Lower lobe of right lung (tissue), 2 donors: ENCODE data around the gene CGB5. TPM values are rescaled to one million over a fixed set of nuclear protein-coding genes. Genes with fewer than 3 reads are reported as not detected.
A peak's percentile ranks its signal among the peaks of the same experiment; 100 is the strongest.
"Not testable (repeated sequence)": the region's sequence is repeated elsewhere in the genome, so short reads cannot be mapped to it uniquely, and the experiment has no call there.

Experiments used
- ATAC-seq, 2 donors: fragments of 200-7000 bp; cut with Tn5 transposase; one replicate each; pipeline ENCODE4 v1.9.1; 2020 to 2022; ENCODE audit warnings: mild to moderate bottlenecking in 2 of 2, moderate library complexity in 2 of 2
- DNase-seq: peaks from one replicate; pipeline ENCODE4 v3.0.0-alpha.2; 2020
- H3K27ac ChIP-seq: fragments of 200-600 bp; one replicate; pipeline ENCODE4 v1.8.0; 2022
- H3K27me3 ChIP-seq: fragments of 200-600 bp; one replicate; pipeline ENCODE4 v1.8.0; 2022; ENCODE audit warnings: low read depth
- H3K36me3 ChIP-seq: fragments of 200-600 bp; one replicate; pipeline ENCODE4 v1.8.0; 2022; ENCODE audit warnings: mild to moderate bottlenecking
- H3K4me1 ChIP-seq: fragments of 200-600 bp; one replicate; pipeline ENCODE4 v1.8.0; 2022
- H3K4me3 ChIP-seq: fragments of 200-600 bp; one replicate; pipeline ENCODE4 v1.8.0; 2022; ENCODE audit warnings: mild to moderate bottlenecking
- H3K9me3 ChIP-seq: fragments of 200-600 bp; one replicate; pipeline ENCODE4 v1.8.0; 2022
- intact Hi-C: fragments of 100-400 bp; cut with DNase I; formaldehyde crosslinking; loops from one replicate; pipeline ENCODE4 v1.11.0; 2022
- total RNA-seq: library from RNA; stranded (reverse); fragmentation: NEBNext Ultra II Directional; extraction: Animal tissue kit (Norgen Biotek cat#: 25700); gene quantifications from one replicate; pipeline ENCODE4 v1.2.1, GENCODE V29; 2021
- TF ChIP-seq, protein P1 (sequence below): fragments of 200-600 bp; IDR thresholded peaks from one replicate; pipeline ENCODE4 v1.8.0; 2022; ENCODE audit warnings: antibody characterized with exemption, mild to moderate bottlenecking
- donor health status: DM: no; HTN: yes; CAD: no; lungs with severe emphysema.

Gene CGB5
- total RNA-seq, 1 donor from 2014 or later: not detected

DNA sequence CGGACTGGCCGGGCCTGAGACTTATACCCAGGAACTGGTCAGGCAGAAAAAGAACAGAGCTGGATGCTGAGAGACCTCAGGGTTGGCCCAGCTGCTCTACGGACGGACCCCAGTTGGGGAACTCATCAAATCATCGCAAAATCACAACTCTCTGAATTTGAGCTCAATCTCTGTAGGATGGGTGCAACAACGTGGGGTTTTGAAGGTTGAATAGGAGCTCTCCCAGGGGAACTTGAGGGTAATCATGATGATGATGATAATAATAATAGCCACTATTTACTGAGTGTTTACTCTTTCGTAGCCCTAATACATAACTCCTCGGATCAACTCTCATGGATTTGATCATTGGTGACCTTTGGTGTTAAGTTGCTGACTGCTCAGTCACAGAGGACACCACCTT, 13.3 kb upstream of the CGB5 start:
- DNase-seq, H3K4me3 ChIP-seq, H3K9me3 ChIP-seq, intact Hi-C loops, H3K27ac ChIP-seq, ATAC-seq, H3K36me3 ChIP-seq, H3K27me3 ChIP-seq, H3K4me1 ChIP-seq: not testable (repeated sequence)

DNA sequence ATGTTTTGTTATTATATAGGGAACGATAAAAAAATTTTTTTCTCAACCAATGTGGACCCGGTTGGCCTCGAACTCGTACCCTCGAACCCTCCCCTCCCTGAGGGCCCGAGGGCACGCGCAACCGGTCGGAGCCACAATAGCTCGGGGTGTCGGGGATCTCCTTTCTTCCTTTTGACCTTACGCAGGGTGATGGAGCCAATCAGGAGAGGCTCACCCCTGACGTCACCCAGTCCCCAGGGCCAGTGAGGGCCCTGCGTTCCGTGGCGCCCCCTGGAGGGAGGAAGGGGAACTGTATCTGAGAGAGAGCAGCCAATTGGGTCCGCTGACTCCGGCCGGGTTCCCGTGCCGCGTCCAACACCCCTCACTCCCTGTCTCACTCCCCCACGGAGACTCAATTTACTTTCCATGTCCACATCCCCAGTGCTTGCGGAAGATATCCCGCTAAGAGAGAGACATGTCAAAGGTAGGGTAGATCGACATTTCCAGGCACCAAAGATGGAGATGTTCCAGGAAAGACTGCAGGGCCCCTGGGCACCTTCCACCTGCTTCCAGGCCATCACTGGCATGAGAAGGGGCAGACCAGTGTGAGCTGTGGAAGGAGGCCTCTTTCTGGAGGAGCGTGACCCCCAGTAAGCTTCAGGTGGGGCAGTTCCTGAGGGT, 11.9 kb upstream of the CGB5 start, which contains the start of gene CGB2:
CGB2 (plus strand) TSS at position 249 of the 660 bp plus-strand sequence; CDS start at position 455, 206 bp downstream.
- H3K9me3 ChIP-seq, H3K36me3 ChIP-seq, intact Hi-C loops, H3K27ac ChIP-seq, H3K27me3 ChIP-seq, H3K4me1 ChIP-seq, H3K4me3 ChIP-seq, ATAC-seq: not testable (repeated sequence)
- TF ChIP-seq, protein P1, sequence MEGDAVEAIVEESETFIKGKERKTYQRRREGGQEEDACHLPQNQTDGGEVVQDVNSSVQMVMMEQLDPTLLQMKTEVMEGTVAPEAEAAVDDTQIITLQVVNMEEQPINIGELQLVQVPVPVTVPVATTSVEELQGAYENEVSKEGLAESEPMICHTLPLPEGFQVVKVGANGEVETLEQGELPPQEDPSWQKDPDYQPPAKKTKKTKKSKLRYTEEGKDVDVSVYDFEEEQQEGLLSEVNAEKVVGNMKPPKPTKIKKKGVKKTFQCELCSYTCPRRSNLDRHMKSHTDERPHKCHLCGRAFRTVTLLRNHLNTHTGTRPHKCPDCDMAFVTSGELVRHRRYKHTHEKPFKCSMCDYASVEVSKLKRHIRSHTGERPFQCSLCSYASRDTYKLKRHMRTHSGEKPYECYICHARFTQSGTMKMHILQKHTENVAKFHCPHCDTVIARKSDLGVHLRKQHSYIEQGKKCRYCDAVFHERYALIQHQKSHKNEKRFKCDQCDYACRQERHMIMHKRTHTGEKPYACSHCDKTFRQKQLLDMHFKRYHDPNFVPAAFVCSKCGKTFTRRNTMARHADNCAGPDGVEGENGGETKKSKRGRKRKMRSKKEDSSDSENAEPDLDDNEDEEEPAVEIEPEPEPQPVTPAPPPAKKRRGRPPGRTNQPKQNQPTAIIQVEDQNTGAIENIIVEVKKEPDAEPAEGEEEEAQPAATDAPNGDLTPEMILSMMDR: peak; percentile 33
- DNase-seq: peak; percentile 51

DNA sequence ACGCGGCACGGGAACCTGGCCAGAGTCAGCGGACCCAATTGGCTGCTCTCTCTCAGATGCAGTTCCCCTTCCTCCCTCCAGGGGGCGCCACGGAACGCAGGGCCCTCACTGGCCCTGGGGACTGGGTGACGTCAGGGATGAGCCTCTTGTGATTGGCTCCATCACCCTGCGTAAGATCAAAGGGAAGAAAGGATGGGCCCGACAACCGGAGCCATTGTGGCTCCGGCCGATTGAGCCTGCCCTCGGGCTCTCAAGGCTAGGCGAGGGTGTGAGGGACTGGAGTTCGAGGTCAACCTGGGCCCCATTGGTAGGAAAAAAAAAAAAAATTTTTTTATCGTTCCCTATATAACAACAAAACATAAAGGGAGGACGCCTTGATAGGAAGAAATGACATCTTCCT, 6.8 kb upstream of the CGB5 start, which contains the start of gene CGB1:
CGB1 (minus strand) TSS at position 81 of the 400 bp plus-strand sequence. CDS start 184 bp downstream, outside the sequence.
- ATAC-seq, H3K9me3 ChIP-seq, H3K36me3 ChIP-seq, H3K27ac ChIP-seq, H3K27me3 ChIP-seq, H3K4me1 ChIP-seq, intact Hi-C loops, DNase-seq, H3K4me3 ChIP-seq: not testable (repeated sequence)
- TF ChIP-seq, protein P1: peak; percentile 21

DNA sequence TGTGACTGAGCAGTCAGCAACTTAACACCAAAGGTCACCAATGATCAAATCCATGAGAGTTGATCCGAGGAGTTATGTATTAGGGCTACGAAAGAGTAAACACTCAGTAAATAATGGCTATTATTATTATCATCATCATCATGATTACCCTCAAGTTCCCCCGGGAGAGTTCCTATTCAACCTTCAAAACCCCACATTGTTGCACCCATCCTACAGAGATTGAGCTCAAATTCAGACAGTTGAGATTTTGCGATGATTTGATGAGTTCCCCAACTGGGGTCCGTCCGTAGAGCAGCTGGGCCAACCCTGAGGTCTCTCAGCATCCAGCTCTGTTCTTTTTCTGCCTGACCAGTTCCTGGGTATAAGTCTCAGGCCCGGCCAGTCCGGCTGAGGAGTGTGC, 5.5 kb upstream of the CGB5 start:
- H3K9me3 ChIP-seq, DNase-seq, H3K36me3 ChIP-seq, H3K4me1 ChIP-seq, H3K4me3 ChIP-seq, H3K27me3 ChIP-seq, H3K27ac ChIP-seq, intact Hi-C loops, ATAC-seq: not testable (repeated sequence)

DNA sequence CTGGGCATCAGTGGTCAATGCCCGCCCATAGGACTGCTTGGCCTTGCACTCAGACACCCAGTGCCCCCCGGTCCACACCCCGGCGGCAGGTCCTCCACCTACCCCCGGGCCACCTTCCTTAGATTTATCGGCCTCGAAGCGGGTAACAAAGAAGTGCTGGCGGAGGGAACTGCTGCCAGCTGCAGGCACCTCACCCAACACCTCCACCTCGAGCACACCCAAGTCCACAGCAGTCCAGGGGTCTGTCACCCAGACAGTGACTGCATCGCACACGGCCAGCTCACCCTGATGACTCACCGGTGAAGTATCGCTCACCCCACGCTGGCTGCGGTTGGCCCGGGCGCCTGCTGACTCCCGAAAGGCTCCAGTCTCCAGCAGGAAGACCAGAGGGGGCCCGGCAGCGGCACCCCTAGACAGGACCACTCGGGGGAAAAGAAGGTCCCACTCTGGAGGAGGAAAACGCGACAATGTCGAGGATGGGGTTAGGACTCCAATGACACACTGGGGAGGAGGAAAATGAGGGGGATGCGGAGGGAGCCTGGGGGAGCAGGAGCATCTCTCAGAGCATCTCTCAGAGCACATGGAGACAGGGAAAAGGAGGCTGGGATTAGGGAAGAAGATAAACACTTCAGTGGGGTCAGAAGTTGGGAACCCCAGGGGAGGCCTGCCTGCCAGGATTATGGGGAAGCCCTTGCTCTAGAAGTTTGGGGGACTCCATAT, 4.9 kb upstream of the CGB5 start:
- H3K27me3 ChIP-seq, intact Hi-C loops: not testable (repeated sequence)

DNA sequence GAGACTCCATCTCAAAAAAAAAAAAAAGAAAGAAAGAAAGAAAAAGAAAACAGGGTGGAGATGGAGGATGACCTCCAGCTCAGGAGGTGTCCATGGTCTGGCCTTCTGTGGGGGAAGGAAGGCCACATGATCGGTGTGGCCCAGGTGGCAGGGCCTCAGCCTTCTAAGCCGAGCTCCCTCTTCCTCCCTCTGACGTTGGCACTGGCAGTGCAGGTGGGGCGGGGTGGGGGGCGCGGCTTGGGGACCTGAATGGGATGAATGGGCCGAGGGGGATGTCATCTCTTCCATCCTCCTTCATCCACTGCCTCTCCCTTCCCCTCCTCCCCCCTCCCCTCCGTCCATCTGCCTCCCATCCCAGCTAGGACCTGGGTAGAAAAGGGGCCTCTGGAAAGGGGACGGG, 3.9 kb upstream of the CGB5 start:
- ATAC-seq, H3K27ac ChIP-seq, H3K4me3 ChIP-seq, intact Hi-C loops, H3K9me3 ChIP-seq, H3K27me3 ChIP-seq, H3K4me1 ChIP-seq, H3K36me3 ChIP-seq, DNase-seq: not testable (repeated sequence)

More for the DNA sequence above, 4.9 kb upstream of the CGB5 start:
- not testable (repeated sequence) for H3K9me3 ChIP-seq, H3K4me3 ChIP-seq, DNase-seq, H3K4me1 ChIP-seq, H3K27ac ChIP-seq, H3K36me3 ChIP-seq, ATAC-seq

DNA sequence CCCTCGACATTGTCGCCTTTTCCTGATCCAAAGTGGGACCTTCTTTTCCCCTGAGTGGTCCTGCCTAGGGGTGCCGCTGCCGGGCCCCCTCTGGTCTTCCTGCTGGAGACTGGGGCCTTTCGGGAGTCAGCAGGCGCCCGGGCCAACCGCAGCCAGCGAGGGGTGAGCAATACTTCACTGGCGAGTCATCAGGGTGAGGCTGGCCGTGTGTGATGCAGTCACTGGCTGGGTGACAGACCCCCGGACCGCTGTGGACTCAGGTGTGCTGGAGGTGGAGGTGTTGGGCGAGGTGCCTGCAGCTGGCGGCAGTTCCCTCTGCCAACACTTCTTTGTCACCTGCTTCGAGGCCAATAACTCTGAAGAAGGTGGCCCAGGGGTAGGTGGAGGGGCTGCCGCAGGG, 1.5 kb upstream of the CGB5 start:
- DNase-seq (no peak), ATAC-seq (no peak)
- H3K27me3 ChIP-seq: no peaks in the 10 kb centered on the region
- intact Hi-C loops: no loop called here
- H3K36me3 ChIP-seq: no peaks in the 10 kb centered on the region
- TF ChIP-seq, protein P1: no peak
- no peak overlapping the region for H3K27ac ChIP-seq
- no peak overlapping the region for H3K4me3 ChIP-seq
- H3K9me3 ChIP-seq: no peaks in the 10 kb centered on the region
- no peaks in the 10 kb centered on the region for H3K4me1 ChIP-seq

DNA sequence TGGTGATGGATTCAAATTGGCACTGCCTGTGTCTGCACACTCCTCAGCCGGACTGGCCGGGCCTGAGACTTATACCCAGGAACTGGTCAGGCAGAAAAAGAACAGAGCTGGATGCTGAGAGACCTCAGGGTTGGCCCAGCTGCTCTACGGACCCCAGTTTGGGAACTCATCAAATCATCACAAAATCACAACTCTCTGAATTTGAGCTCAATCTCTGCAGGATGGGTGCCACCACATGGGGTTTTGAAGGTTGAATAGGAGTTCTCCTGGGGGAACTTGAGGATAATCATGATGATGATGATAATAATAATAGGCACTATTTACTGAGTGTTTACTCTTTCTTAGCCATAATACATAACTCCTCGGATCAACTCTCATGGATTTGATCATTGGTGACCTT, 982 bp upstream of the CGB5 start:
- H3K36me3 ChIP-seq, H3K27me3 ChIP-seq, H3K4me3 ChIP-seq, intact Hi-C loops, ATAC-seq, DNase-seq, H3K9me3 ChIP-seq, H3K27ac ChIP-seq, H3K4me1 ChIP-seq: not testable (repeated sequence)

DNA sequence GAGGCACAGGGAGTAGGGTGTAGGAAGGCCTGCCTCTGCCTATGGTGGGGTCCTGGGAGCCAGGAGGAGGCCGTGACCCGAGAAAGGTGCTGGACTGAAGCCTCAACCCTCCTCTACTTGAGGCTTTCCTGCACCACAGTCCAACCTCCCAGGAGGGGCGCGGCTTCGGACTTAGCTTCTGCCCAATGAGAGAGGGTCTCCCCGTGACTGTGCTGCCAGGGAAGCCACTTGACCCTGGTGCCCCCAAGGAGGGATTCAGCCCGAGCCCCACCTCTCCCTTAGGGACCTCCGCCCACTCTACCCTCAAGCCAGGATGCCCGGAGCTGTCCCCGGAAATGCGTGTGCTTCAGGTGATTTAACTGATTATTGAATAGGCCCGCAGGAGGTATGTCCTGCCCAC, 5.4 kb downstream of the CGB5 start, which contains the start of gene CGB8:
CGB8 (minus strand) TSS at position 101 of the 400 bp plus-strand sequence. CDS start 372 bp downstream, outside the sequence.
- intact Hi-C loops, H3K4me1 ChIP-seq, H3K27me3 ChIP-seq, H3K9me3 ChIP-seq, H3K36me3 ChIP-seq, H3K4me3 ChIP-seq, H3K27ac ChIP-seq, ATAC-seq, DNase-seq: not testable (repeated sequence)

DNA sequence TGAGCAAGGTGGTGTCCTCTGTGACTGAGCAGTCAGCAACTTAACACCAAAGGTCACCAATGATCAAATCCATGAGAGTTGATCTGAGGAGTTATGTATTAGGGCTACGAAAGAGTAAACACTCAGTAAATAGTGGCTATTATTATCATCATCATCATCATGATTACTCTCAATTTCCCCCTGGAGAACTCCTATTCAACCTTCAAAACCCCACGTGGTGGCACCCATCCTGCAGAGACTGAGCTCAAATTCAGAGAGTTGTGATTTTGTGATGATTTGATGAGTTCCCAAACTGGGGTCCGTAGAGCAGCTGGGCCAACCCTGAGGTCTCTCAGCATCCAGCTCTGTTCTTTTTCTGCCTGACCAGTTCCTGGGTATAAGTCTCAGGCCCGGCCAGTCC, 6.2 kb downstream of the CGB5 start:
- intact Hi-C loops, H3K27ac ChIP-seq, H3K9me3 ChIP-seq, H3K4me1 ChIP-seq, H3K27me3 ChIP-seq, H3K36me3 ChIP-seq, ATAC-seq, DNase-seq, H3K4me3 ChIP-seq: not testable (repeated sequence)
